ENCODE data around the gene CDR2.

DNA sequence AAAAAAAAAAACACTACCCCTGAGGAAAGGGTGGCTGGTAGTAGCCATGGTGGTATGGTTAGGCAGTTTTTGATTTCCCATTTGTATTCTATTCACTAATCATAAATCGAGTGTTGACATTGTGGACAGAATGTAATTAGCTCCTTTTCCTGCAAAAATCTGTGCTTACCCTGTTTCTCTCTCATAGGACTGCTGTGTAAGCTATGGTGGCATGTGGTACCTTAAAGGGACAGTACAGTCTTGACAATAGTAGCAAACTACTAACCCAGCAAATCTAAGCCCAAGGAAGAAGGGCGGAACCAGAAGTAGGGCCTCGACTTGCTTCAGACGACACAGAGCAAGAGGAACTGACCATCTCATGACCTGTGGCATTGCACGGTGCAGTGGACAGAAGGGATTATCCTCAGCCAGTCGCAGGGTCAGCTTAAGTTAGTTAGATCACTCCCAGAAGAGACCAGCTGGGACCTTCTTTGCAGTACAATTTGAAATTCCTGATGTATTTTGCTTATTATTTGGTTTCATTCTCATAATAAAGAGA is 40.9 kb downstream of the CDR2 start:
- TF ChIP-seq POLR2A (IDR thresholded peaks at IDR 0.05), result no peak
- TF ChIP-seq, protein P1, sequence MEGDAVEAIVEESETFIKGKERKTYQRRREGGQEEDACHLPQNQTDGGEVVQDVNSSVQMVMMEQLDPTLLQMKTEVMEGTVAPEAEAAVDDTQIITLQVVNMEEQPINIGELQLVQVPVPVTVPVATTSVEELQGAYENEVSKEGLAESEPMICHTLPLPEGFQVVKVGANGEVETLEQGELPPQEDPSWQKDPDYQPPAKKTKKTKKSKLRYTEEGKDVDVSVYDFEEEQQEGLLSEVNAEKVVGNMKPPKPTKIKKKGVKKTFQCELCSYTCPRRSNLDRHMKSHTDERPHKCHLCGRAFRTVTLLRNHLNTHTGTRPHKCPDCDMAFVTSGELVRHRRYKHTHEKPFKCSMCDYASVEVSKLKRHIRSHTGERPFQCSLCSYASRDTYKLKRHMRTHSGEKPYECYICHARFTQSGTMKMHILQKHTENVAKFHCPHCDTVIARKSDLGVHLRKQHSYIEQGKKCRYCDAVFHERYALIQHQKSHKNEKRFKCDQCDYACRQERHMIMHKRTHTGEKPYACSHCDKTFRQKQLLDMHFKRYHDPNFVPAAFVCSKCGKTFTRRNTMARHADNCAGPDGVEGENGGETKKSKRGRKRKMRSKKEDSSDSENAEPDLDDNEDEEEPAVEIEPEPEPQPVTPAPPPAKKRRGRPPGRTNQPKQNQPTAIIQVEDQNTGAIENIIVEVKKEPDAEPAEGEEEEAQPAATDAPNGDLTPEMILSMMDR (IDR thresholded peaks at IDR 0.05), result no peak
